ENCODE data around the gene RAB27B. TPM values are rescaled to one million over a fixed set of nuclear protein-coding genes. Genes with fewer than 3 reads are reported as not detected.

The RAB27B gene
- total RNA-seq, 4 donors from 2014 or later: 0.02 to 0.20 (median 0.05) TPM; not detected in 1

DNA sequence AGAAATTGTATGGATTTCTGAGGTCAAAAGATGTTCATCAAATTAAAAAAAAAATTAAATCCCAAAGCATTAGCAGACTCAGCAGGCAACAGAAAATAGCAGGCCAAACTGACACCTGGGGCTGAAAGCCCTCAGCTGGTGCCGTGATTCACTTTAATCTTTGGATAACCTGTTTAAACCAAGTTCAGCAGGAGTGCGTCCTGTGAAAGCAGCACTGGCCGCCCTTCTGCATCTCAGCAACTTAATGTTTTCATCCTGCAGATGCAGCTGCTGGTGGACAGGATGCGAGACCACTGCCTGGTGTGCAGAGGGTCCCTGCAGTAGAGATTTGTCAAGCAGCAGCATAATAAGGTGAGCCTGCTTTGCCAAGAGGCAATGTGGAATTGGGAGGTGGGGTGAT, 89.8 kb downstream of the RAB27B start:
- DNase-seq (no peak), ATAC-seq (no peak)
- H3K27me3 ChIP-seq: no peaks in the 10 kb centered on the region
- no peaks in the 10 kb centered on the region for H3K9me3 ChIP-seq
- in situ Hi-C loops (cut with MboI; ENCODE audit: low sequenced_read_pairs in 4 of 4): no loop called here
- no peaks in the 10 kb centered on the region for H3K4me1 ChIP-seq
- TF ChIP-seq POLR2A (IDR thresholded peaks at IDR 0.05): no peak
- TF ChIP-seq, protein P1, sequence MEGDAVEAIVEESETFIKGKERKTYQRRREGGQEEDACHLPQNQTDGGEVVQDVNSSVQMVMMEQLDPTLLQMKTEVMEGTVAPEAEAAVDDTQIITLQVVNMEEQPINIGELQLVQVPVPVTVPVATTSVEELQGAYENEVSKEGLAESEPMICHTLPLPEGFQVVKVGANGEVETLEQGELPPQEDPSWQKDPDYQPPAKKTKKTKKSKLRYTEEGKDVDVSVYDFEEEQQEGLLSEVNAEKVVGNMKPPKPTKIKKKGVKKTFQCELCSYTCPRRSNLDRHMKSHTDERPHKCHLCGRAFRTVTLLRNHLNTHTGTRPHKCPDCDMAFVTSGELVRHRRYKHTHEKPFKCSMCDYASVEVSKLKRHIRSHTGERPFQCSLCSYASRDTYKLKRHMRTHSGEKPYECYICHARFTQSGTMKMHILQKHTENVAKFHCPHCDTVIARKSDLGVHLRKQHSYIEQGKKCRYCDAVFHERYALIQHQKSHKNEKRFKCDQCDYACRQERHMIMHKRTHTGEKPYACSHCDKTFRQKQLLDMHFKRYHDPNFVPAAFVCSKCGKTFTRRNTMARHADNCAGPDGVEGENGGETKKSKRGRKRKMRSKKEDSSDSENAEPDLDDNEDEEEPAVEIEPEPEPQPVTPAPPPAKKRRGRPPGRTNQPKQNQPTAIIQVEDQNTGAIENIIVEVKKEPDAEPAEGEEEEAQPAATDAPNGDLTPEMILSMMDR (IDR thresholded peaks at IDR 0.05 in 4 of 5, conservative IDR thresholded peaks at IDR 0.05 in 1 of 5): no peak
- H3K4me3 ChIP-seq: no peak overlapping the region
- no peaks in the 10 kb centered on the region for H3K36me3 ChIP-seq
- H3K27ac ChIP-seq: no peak overlapping the region
- intact Hi-C loops (cut with DNase I; ENCODE audit: low total_unique reads): no loop called here

DNA sequence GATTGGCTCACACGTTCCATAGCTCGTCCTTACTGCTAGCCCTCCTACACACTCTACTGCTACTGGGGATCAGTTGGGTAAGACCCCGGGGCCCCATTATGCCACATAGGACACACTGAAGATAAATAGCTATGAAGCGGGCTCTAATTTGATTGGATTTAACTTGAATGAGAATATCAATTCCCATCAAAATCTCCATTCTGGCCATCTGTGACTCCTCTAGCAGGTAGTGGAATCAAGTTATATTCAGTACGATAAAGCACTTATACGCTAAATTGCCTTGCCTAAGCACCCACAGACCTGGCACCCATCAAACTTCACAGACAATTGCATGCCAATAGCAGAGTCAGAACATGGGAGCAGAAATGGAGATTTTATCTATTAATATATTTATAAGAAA, 91.1 kb downstream of the RAB27B start:
- no peaks in the 10 kb centered on the region for H3K4me1 ChIP-seq
- DNase-seq: no peak
- in situ Hi-C loops (cut with MboI; ENCODE audit: low sequenced_read_pairs in 4 of 4): no loop called here

DNA sequence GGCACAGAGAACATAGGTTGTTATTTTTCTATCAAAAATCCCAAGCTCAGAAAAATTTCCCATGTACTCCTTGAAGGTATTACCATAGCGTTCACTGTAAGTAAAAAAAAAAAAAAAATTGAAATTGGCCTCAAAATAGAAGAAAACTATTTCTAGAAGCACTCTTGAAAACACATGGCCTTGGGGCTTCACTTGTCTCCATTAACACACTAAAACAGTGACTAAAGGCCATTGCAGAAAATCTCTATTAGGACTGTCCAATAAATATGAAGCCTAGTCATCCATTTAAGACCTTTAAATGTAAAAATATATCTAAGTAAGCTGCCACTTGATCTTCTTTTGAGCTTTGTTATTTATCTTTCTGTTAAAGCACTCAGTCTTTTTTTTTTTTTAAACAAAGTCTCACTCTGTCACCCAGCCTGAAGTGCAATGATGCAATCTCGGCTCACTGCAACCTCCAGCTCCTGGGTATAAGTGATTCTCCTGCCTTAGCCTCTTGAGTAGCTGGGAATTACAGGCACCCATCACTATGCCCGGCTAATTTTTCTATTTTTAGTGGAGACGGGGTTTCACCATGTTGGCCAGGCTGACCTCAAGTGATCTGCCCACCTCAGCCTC, 95.2 kb downstream of the RAB27B start:
- H3K27ac ChIP-seq: no peak overlapping the region
- H3K4me1 ChIP-seq: no peaks in the 10 kb centered on the region
- ATAC-seq (no peak), DNase-seq (no peak)
- in situ Hi-C loops (cut with MboI; ENCODE audit: low sequenced_read_pairs in 4 of 4) (no loop called here), intact Hi-C loops (cut with DNase I; ENCODE audit: low total_unique reads) (no loop called here)
- no peaks in the 10 kb centered on the region for H3K36me3 ChIP-seq
- H3K4me3 ChIP-seq: no peak overlapping the region
- no peaks in the 10 kb centered on the region for H3K27me3 ChIP-seq
- no peaks in the 10 kb centered on the region for H3K9me3 ChIP-seq
- TF ChIP-seq, protein P1 (IDR thresholded peaks at IDR 0.05 in 4 of 5, conservative IDR thresholded peaks at IDR 0.05 in 1 of 5): no peak
- TF ChIP-seq POLR2A (IDR thresholded peaks at IDR 0.05): no peak

More for the DNA sequence above, 91.1 kb downstream of the RAB27B start:
- H3K27ac ChIP-seq: no peak overlapping the region
- no peak overlapping the region for H3K4me3 ChIP-seq
- no peaks in the 10 kb centered on the region for H3K27me3 ChIP-seq
- H3K9me3 ChIP-seq: no peaks in the 10 kb centered on the region
- no peak for ATAC-seq
- no peaks in the 10 kb centered on the region for H3K36me3 ChIP-seq
- TF ChIP-seq POLR2A (IDR thresholded peaks at IDR 0.05): no peak
- TF ChIP-seq, protein P1 (IDR thresholded peaks at IDR 0.05 in 4 of 5, conservative IDR thresholded peaks at IDR 0.05 in 1 of 5): no peak
- intact Hi-C loops (cut with DNase I; ENCODE audit: low total_unique reads): no loop called here

DNA sequence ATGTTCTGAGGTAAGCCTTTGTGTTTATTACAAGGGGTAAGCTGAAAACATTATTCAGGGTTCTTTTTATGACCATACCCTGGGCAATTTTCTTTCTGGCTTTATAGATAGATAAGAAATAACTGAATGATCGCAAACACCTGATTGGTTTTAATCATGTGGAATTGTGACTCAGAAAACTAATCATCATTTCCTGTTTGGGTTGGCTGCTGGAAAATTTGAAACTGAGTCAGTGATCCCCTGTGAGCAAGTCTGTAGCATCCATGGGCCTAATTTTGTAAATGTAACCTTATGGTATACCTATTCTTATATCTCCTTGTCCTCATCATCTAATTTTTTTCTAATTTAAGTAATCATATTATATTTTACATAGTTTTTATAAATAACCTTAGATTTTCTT, 96.7 kb downstream of the RAB27B start:
- no peak overlapping the region for H3K27ac ChIP-seq
- no peaks in the 10 kb centered on the region for H3K9me3 ChIP-seq
- no peaks in the 10 kb centered on the region for H3K36me3 ChIP-seq
- no peak for ATAC-seq
- H3K27me3 ChIP-seq: no peaks in the 10 kb centered on the region
- H3K4me3 ChIP-seq: no peak overlapping the region
- intact Hi-C loops (cut with DNase I; ENCODE audit: low total_unique reads) (no loop called here), in situ Hi-C loops (cut with MboI; ENCODE audit: low sequenced_read_pairs in 4 of 4) (no loop called here)
- TF ChIP-seq, protein P1 (IDR thresholded peaks at IDR 0.05 in 4 of 5, conservative IDR thresholded peaks at IDR 0.05 in 1 of 5): no peak
- no peak for TF ChIP-seq POLR2A (IDR thresholded peaks at IDR 0.05)
- no peaks in the 10 kb centered on the region for H3K4me1 ChIP-seq
- DNase-seq: no peak
